ENCODE results near the gene LMOD1. TPM values are rescaled to one million over a fixed set of nuclear protein-coding genes. Genes with fewer than 3 reads are reported as not detected.
"Not testable (repeated sequence)": the region's sequence is repeated elsewhere in the genome, so short reads cannot be mapped to it uniquely, and the experiment has no call there.

LMOD1 gene
- polyA plus RNA-seq, 1 donor, result 3.9 TPM

- no peak for DNase-seq
These were observed 1.3 kb upstream of the LMOD1 start for GRCh38 chr1:201947697-201948008.

- DNase-seq, result no peak
These were observed 505 bp downstream of the LMOD1 start for GRCh38 chr1:201945863-201946223.

GRCh38 chr1:201945157-201945556 is 1.2 kb downstream of the LMOD1 start:
- DNase-seq, result no peak

- DNase-seq, result no peak
These were observed 1.7 kb downstream of the LMOD1 start for GRCh38 chr1:201944639-201945038.

GRCh38 chr1:201944002-201944401 is 2.3 kb downstream of the LMOD1 start:
- no peak for DNase-seq

GRCh38 chr1:201942129-201942495 is 4.2 kb downstream of the LMOD1 start:
- DNase-seq, result no peak

- DNase-seq, result peak; percentile 75
These were observed 4.8 kb downstream of the LMOD1 start for GRCh38 chr1:201941420-201942128.

- not testable (repeated sequence) for DNase-seq
These were observed 6.0 kb downstream of the LMOD1 start for GRCh38 chr1:201940316-201940715.

GRCh38 chr1:201939574-201939973 is 6.8 kb downstream of the LMOD1 start:
- no peak for DNase-seq

GRCh38 chr1:201939148-201939547 is 7.2 kb downstream of the LMOD1 start:
- no peak for DNase-seq

- DNase-seq, result no peak
These were observed 7.8 kb downstream of the LMOD1 start for GRCh38 chr1:201938440-201939035.

GRCh38 chr1:201937624-201938213 is 8.6 kb downstream of the LMOD1 start:
- no peak for DNase-seq

- no peak for DNase-seq
These were observed 12.4 kb downstream of the LMOD1 start for GRCh38 chr1:201933840-201934430.

- no peak for DNase-seq
These were observed 15.5 kb downstream of the LMOD1 start for GRCh38 chr1:201930803-201931202.

GRCh38 chr1:201930137-201930536 is 16.2 kb downstream of the LMOD1 start:
- DNase-seq, result no peak

GRCh38 chr1:201928266-201928665 is 18.1 kb downstream of the LMOD1 start:
- DNase-seq, result no peak

GRCh38 chr1:201925981-201926645 is 20.2 kb downstream of the LMOD1 start:
- DNase-seq, result no peak

- no peak for DNase-seq
These were observed 21.1 kb downstream of the LMOD1 start for GRCh38 chr1:201925301-201925567.

GRCh38 chr1:201921952-201922558 is 24.3 kb downstream of the LMOD1 start:
- DNase-seq, result no peak

- DNase-seq, result no peak
These were observed 28.0 kb downstream of the LMOD1 start for GRCh38 chr1:201918343-201918742.

- DNase-seq, result no peak
These were observed 28.9 kb downstream of the LMOD1 start for GRCh38 chr1:201917362-201918033.

GRCh38 chr1:201916649-201917249 is 29.6 kb downstream of the LMOD1 start:
- DNase-seq, result peak; percentile 79
